GM18951 (cell line): ENCODE measurements around the gene MRI1.
"Not testable (repeated sequence)": the region's sequence is repeated elsewhere in the genome, so short reads cannot be mapped to it uniquely, and the experiment has no call there.

Source experiments
- POLR2A ChIP-seq: IDR thresholded peaks from 4 replicates; pipeline ENCODE4 v1.6.1; 2011; ENCODE audit warnings: mild to moderate bottlenecking; ENCODE audit not compliant: insufficient read length, insufficient read depth; ENCODE audit errors: extremely low read depth
- in situ Hi-C: fragments of 300-500 bp; cut with MboI; formaldehyde crosslinking; loops from one replicate; pipeline ENCODE4 v1.12.0; 2022; ENCODE audit warnings: low sequenced_read_pairs, mixed read lengths, inconsistent platforms; ENCODE audit not compliant: unreplicated experiment

Gene MRI1

DNA sequence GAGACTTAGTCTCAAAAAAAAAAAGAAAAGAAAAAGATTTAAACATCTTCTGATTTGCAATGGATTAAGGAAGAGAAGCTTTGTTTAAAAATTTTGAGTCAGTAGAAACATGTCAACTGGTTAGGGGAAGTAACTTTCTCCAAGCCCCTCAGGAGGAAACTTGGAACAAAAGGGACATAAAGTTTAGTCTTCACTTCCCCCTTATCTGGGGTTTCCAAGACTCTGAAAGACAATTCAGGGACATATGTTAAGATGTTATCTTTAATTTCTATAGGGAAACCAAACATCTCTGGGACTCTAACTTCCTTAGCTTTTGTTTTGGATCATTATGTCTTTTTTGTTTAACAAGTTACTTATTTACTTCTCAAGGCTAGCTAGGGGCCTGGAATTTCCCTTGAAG is 20.1 kb upstream of the MRI1 start:
- in situ Hi-C loops = no loop called here
- TF ChIP-seq POLR2A = no peak

DNA sequence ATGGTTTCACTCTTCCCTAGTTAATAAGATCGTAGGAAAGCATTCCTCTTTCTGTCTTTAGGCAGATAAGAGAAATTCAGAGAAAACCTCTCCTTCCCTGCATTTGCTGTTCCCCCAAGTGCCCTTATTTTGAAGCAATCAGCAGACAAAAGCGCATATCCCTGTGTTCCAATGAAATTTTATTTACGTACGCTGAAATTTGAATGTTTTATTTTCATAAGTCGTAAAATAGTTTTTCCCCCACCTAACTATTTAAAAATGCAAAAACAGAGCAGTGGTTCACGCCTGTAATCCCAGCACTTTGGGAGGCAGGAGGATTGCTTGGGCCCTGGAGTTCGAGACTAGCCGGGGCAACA is 17.2 kb upstream of the MRI1 start:
- no peak for TF ChIP-seq POLR2A

DNA sequence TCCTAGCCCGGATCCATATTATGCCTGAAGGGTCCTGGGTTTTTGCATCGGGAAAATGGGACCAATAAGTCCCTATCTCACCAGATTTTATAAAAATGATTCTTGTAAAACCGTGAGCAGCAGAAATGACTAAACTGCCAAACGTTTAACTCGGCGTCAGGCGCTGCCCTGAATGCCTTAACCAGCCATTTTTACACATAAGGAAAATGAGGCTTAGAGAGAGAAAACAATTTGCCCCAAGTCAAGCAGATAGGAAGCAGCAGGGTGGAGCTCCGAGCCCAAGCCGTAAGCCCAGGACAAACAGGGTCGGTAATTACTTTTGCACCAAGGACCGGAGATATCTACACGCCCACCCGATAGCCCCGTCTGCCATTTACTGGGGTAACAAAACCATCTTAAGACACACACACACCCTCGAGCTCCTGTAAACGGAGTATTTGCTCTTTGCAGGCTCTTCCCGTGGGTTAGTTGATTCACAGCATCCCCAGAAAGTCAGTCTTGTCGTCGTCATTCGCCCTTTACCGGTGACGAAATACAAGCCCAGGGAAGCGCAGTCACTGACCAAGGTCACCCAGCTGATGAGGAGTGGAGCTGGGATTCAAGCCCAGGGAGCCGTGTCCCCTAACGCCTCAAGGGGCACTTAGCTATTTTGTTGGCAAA is 16.0 kb upstream of the MRI1 start:
- TF ChIP-seq POLR2A = no peak
- in situ Hi-C loops = no loop called here

More for the DNA sequence above, 17.2 kb upstream of the MRI1 start:
- in situ Hi-C loops = no loop called here

GRCh38 chr19:13751436-13751835 is 12.9 kb upstream of the MRI1 start:
- TF ChIP-seq POLR2A = no peak
- in situ Hi-C loops = no loop called here

- in situ Hi-C loops = not testable (repeated sequence)
These were observed 10.7 kb upstream of the MRI1 start for GRCh38 chr19:13753622-13754021.

DNA sequence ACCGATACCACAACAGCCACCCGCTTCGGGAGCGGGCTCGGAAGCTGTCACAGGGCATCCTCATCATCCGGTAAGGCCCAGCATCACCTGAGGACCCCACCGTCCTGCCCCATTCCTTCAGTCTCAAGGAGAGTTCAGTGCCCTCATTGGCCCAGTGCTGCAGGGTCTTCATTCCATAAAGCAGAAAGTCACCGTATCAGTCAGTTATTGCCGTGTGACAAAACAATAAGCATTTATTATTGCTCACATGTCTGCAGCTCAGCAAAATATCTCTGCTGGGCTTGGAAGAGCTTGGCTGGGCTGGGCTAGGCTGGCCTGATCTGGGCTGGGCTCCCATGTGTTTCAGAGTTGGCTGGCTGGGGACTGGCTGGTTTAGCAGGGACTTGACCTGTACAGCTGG is 8.1 kb upstream of the MRI1 start:
- in situ Hi-C loops = no loop called here
- TF ChIP-seq POLR2A = no peak

GRCh38 chr19:13757805-13758772 is 6.2 kb upstream of the MRI1 start:
- TF ChIP-seq POLR2A = no peak
- in situ Hi-C loops = no loop called here

- in situ Hi-C loops = no loop called here
- TF ChIP-seq POLR2A = no peak
These were observed 5.5 kb upstream of the MRI1 start for GRCh38 chr19:13758795-13759194.

GRCh38 chr19:13761423-13761822 is 2.9 kb upstream of the MRI1 start:
- TF ChIP-seq POLR2A = no peak
- in situ Hi-C loops = no loop called here

GRCh38 chr19:13762635-13763235 is 1.6 kb upstream of the MRI1 start:
- in situ Hi-C loops = no loop called here

GRCh38 chr19:13763265-13763664 is 1.1 kb upstream of the MRI1 start:
- TF ChIP-seq POLR2A = no peak
- in situ Hi-C loops = no loop called here

More at GRCh38 chr19:13762635-13763235, 1.6 kb upstream of the MRI1 start:
- TF ChIP-seq POLR2A = no peak

DNA sequence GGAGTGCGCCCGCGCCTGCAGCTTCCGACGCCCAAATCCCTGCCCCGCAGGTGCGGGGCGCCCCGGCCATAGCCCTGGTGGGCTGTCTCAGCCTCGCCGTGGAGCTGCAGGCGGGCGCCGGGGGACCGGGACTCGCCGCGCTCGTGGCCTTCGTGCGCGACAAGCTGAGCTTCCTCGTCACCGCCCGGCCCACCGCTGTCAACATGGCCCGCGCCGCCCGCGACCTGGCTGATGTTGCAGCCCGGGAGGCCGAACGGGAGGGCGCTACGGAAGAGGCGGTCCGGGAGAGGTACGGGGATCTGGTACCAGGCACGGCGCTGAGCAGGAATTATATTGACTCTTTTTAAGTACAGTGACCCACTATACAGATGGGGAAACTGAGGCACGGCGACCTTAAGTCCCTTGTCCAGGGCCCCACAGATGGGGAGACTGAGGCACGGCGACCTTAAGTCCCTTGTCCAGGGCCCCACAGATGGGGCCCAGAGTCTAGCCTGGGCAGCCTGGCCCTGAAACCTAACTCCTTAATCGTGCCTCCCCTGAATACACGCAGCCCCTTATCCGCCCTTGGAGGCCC is 586 bp downstream of the MRI1 start:
- in situ Hi-C loops = no loop called here
- TF ChIP-seq POLR2A = no peak

DNA sequence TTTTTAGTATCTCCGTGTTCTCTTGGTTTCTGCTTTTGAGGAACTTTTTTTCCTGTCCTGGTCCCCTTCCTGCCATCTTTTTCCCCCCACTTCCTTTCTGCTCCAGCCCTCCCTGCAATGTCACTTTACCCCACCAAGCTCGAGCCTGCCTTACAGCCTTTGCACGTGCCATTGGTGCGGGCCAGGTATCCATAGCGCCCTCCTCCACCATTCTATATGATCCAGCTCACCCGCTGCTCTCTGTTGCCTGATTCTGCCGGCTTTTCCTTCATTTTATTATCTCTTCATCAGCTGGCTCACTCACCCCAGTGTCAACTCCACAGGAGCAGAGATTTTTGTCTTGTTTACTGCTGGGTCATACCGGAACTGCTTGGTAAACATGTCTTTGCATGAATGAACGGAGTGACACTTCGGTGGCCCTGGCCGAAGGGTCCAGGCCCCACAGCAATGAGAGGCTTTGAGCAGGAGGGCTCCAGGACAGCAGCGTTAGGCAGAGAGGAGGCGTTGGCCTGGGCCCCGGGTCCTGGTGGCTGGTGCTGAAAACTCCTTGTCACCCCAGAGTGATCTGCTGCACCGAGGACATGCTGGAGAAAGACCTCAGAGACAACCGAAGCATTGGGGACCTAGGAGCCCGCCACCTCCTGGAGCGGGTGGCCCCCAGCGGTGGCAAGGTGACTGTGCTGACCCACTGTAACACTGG is 1.2 kb downstream of the MRI1 start:
- in situ Hi-C loops = no loop called here
- TF ChIP-seq POLR2A = no peak

DNA sequence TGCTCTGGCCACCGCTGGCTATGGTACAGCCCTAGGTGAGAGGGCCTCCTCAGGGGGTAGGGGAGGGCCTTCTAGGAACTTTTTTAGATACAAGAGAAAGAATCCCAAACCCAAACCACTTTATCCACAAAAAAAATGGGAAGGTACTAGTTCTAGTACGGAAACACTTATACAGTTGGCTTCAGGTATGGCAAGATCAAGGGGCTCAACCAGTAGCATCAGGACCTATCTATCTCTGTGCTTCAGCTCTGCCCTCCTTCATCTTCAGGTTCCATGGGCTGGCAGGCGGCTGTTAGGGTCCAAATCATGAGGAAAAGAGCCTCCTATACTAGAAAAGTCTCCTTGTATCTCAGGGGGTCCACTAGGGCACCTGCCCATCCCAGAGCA is 1.8 kb downstream of the MRI1 start:
- no peak for TF ChIP-seq POLR2A
- in situ Hi-C loops = no loop called here
